SH-SY5Y (cell line): ENCODE measurements around the gene SPEF1.

ENCODE experiments used
- GATA2 ChIP-seq: IDR thresholded peaks from 2 replicates; pipeline ENCODE4 v1.6.1; 2011; ENCODE audit warnings: mild to moderate bottlenecking, low read depth, low read length
- GATA3 ChIP-seq: IDR thresholded peaks from 2 replicates; pipeline ENCODE4 v1.6.1; 2011; ENCODE audit warnings: low read depth, mild to moderate bottlenecking, low read length, moderate library complexity

GRCh38 chr20:3808544-3808943 lies 27.3 kb upstream of the SPEF1 start:
- TF ChIP-seq GATA2 (no peak), GATA3 (no peak)
